ENCODE measurements around the gene PRR5. TPM values are rescaled to one million over a fixed set of nuclear protein-coding genes. Genes with fewer than 3 reads are reported as not detected.
A peak's percentile ranks its signal among the peaks of the same experiment; 100 is the strongest.

PRR5 gene
- polyA plus RNA-seq, 1 of the 3 experiments (the other 2 are of a cell fraction) = 1.3 TPM

DNA sequence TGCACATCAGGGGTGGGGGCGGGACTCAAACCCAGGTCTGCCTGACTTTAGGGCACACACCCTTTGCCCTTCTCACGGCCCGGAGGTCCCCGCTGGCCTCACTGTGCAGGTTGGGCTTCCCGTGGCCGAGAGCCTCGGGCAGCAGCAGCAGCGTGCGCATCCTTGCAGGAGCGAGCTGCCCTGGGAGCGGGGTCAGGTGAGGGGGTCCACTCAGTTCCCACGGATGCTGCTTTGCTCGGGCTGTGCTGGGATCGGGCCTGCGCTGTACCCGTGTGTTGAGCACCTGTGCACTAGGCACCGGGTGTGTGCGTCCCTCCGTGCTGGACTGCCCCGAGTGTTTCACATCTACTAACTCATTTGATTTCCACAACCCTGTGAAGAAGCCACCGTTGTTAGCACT is 25.1 kb downstream of the PRR5 start:
- Histone ChIP-seq H3K4me1 (ENCODE audit: control insufficient read depth in 1 of 2, insufficient read depth in 2 of 2, low read depth in 1 of 2, low read length in 1 of 2) (peaks cover 0 to 19% of the 10 kb centered on the region in 2 experiments; a peak in 1 of 4 replicates), H3K9ac (no peak overlapping the region), H3K27ac (ENCODE audit: low read depth in 2 of 2, low read length in 1 of 2) (no peak overlapping the region), H3K9me3 (no peaks in the 10 kb centered on the region), H3K4me2 (no peak overlapping the region), H2AFZ (ENCODE audit: low read depth) (no peak overlapping the region), H3K79me2 (ENCODE audit: insufficient read depth) (no peaks in the 10 kb centered on the region), H3F3A (replicated peaks; ENCODE audit: insufficient read depth) (no peaks in the 10 kb centered on the region), H3K27me3 (ENCODE audit: insufficient read depth) (no peaks in the 10 kb centered on the region), H3K9me2 (no peaks in the 10 kb centered on the region), H3K36me3 (replicated peaks in 1 of 2; ENCODE audit: control insufficient read depth in 1 of 2, insufficient read depth in 2 of 2, low read length in 1 of 2) (no peaks in the 10 kb centered on the region), H3K4me3 (ENCODE audit: low read depth in 2 of 2, low read length in 1 of 2) (no peak overlapping the region), H4K20me1 (ENCODE audit: insufficient read depth) (no peaks in the 10 kb centered on the region)
- ChIA-PET CTCF (interaction anchor here (10.2 to 24.0 kb wide), 2 partner anchors 8 to 32 kb away, joined by 68 to 642 read pairs; partner anchors contain the start of gene PRR5), POLR2A (no interaction called here)
- no peak for TF ChIP-seq FOXJ3 (CRISPR knock-in tag; IDR thresholded peaks at IDR 0.05)
- TF ChIP-seq SIN3A (IDR thresholded peaks at IDR 0.05; ENCODE audit: borderline replicate concordance, low read depth, low read length) = no peak
- TF ChIP-seq, protein P1, sequence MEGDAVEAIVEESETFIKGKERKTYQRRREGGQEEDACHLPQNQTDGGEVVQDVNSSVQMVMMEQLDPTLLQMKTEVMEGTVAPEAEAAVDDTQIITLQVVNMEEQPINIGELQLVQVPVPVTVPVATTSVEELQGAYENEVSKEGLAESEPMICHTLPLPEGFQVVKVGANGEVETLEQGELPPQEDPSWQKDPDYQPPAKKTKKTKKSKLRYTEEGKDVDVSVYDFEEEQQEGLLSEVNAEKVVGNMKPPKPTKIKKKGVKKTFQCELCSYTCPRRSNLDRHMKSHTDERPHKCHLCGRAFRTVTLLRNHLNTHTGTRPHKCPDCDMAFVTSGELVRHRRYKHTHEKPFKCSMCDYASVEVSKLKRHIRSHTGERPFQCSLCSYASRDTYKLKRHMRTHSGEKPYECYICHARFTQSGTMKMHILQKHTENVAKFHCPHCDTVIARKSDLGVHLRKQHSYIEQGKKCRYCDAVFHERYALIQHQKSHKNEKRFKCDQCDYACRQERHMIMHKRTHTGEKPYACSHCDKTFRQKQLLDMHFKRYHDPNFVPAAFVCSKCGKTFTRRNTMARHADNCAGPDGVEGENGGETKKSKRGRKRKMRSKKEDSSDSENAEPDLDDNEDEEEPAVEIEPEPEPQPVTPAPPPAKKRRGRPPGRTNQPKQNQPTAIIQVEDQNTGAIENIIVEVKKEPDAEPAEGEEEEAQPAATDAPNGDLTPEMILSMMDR (IDR thresholded peaks at IDR 0.05) = no peak
- TF ChIP-seq SMC3 (IDR thresholded peaks at IDR 0.05; ENCODE audit: low read depth, low read length) = no peak
- TF ChIP-seq, protein P2, sequence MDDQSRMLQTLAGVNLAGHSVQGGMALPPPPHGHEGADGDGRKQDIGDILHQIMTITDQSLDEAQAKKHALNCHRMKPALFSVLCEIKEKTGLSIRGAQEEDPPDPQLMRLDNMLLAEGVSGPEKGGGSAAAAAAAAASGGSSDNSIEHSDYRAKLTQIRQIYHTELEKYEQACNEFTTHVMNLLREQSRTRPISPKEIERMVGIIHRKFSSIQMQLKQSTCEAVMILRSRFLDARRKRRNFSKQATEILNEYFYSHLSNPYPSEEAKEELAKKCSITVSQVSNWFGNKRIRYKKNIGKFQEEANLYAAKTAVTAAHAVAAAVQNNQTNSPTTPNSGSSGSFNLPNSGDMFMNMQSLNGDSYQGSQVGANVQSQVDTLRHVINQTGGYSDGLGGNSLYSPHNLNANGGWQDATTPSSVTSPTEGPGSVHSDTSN (IDR thresholded peaks at IDR 0.05) = no peak
- TF ChIP-seq MXI1 (IDR thresholded peaks at IDR 0.05; ENCODE audit: low read depth, low read length) = no peak
- no peak for TF ChIP-seq TEAD4 (IDR thresholded peaks at IDR 0.05; ENCODE audit: borderline replicate concordance, insufficient read depth)
- no peak for TF ChIP-seq YY1 (IDR thresholded peaks at IDR 0.05; ENCODE audit: low read depth)
- TF ChIP-seq POLR2AphosphoS5 (IDR thresholded peaks at IDR 0.05; ENCODE audit: low read depth, low read length) = no peak
- no peak for TF ChIP-seq FOXM1 (IDR thresholded peaks at IDR 0.05; ENCODE audit: low read depth)
- TF ChIP-seq NFIC (IDR thresholded peaks at IDR 0.05; ENCODE audit: borderline replicate concordance) = no peak
- TF ChIP-seq, protein P3, sequence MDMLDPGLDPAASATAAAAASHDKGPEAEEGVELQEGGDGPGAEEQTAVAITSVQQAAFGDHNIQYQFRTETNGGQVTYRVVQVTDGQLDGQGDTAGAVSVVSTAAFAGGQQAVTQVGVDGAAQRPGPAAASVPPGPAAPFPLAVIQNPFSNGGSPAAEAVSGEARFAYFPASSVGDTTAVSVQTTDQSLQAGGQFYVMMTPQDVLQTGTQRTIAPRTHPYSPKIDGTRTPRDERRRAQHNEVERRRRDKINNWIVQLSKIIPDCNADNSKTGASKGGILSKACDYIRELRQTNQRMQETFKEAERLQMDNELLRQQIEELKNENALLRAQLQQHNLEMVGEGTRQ (IDR thresholded peaks at IDR 0.05; ENCODE audit: borderline replicate concordance, low read depth, low read length) = no peak
- no peak for TF ChIP-seq GABPA (IDR thresholded peaks at IDR 0.05; ENCODE audit: low read depth)
- TF ChIP-seq, protein P4, sequence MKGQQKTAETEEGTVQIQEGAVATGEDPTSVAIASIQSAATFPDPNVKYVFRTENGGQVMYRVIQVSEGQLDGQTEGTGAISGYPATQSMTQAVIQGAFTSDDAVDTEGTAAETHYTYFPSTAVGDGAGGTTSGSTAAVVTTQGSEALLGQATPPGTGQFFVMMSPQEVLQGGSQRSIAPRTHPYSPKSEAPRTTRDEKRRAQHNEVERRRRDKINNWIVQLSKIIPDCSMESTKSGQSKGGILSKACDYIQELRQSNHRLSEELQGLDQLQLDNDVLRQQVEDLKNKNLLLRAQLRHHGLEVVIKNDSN (IDR thresholded peaks at IDR 0.05; ENCODE audit: borderline replicate concordance, low read depth) = no peak
- TF ChIP-seq GATA2 (CRISPR knock-in tag; IDR thresholded peaks at IDR 0.05) = no peak
- TF ChIP-seq MEF2A (IDR thresholded peaks at IDR 0.05; ENCODE audit: borderline replicate concordance, low read depth) = no peak
- TF ChIP-seq CHD2 (IDR thresholded peaks at IDR 0.05; ENCODE audit: low read length, partially characterized antibody) = no peak
- no peak for TF ChIP-seq RFX5 (IDR thresholded peaks at IDR 0.05; ENCODE audit: low read length)
- 90% methylated on average over 3 of the region's 21 CpGs for WGBS (ENCODE audit: low lambda C conversion rate)
- peak; percentile 13 for DNase-seq
